ENCODE results near the gene RIN3.

DNA sequence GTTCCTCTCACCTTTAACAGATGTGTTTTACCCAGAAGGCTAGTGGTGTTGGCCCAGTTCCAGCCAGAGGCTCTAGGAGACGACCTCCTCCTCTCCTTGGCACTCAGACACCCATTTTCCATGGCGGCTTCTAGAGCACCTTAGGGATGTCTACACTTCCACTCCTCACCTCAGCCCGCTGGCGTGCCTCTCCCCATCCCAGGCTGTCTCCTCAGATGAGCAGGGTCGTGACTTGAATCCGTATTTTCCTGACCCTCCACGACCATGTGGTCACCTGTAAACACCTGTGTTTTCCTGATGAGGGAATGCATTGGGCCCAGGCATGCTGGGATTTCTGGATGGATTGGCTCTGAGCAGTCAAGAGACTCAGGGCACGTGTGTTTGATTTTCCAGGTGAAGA lies 21.8 kb upstream of the RIN3 start:
- no peak for TF ChIP-seq POLR2A (IDR thresholded peaks at IDR 0.05)
- TF ChIP-seq, protein P1, sequence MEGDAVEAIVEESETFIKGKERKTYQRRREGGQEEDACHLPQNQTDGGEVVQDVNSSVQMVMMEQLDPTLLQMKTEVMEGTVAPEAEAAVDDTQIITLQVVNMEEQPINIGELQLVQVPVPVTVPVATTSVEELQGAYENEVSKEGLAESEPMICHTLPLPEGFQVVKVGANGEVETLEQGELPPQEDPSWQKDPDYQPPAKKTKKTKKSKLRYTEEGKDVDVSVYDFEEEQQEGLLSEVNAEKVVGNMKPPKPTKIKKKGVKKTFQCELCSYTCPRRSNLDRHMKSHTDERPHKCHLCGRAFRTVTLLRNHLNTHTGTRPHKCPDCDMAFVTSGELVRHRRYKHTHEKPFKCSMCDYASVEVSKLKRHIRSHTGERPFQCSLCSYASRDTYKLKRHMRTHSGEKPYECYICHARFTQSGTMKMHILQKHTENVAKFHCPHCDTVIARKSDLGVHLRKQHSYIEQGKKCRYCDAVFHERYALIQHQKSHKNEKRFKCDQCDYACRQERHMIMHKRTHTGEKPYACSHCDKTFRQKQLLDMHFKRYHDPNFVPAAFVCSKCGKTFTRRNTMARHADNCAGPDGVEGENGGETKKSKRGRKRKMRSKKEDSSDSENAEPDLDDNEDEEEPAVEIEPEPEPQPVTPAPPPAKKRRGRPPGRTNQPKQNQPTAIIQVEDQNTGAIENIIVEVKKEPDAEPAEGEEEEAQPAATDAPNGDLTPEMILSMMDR (IDR thresholded peaks at IDR 0.05), result no peak

Measured in testis (tissue), 2 donors.